ENCODE results near the gene TCF7L1. TPM values are rescaled to one million over a fixed set of nuclear protein-coding genes. Genes with fewer than 3 reads are reported as not detected.
A peak's percentile ranks its signal among the peaks of the same experiment; 100 is the strongest.

The TCF7L1 gene
- total RNA-seq, 1 donor from 2014 or later: 83.8 TPM

DNA sequence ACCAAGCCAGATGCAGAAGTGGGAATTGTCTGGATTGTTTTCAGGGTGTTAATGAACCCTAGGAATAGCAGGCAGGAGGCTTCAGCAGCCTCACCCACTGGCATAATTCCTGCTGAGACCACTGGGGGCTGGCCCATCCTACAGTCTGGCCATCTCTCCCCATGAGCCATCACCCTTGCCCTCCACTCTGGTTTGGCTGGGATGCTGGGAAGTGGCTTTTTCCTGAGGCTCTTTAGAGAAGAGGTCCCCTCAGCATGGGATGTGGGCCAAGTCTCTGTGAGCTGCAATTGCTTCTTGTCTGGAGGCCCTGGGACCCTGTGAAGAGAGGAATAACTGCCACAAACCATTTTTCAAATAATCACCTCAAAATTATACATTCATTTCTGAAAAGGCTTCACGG is 4.0 kb downstream of the TCF7L1 start:
- no peak for DNase-seq (ENCODE audit: low spot score)
- TF ChIP-seq, protein P1, sequence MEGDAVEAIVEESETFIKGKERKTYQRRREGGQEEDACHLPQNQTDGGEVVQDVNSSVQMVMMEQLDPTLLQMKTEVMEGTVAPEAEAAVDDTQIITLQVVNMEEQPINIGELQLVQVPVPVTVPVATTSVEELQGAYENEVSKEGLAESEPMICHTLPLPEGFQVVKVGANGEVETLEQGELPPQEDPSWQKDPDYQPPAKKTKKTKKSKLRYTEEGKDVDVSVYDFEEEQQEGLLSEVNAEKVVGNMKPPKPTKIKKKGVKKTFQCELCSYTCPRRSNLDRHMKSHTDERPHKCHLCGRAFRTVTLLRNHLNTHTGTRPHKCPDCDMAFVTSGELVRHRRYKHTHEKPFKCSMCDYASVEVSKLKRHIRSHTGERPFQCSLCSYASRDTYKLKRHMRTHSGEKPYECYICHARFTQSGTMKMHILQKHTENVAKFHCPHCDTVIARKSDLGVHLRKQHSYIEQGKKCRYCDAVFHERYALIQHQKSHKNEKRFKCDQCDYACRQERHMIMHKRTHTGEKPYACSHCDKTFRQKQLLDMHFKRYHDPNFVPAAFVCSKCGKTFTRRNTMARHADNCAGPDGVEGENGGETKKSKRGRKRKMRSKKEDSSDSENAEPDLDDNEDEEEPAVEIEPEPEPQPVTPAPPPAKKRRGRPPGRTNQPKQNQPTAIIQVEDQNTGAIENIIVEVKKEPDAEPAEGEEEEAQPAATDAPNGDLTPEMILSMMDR (IDR thresholded peaks at IDR 0.05; ENCODE audit: unreplicated experiment): no peak
- Mint-ChIP-seq H3K36me3 (ENCODE audit: low read depth, unreplicated experiment) (peaks cover 40% of the 10 kb centered on the region), H3K4me3 (ENCODE audit: unreplicated experiment) (peak overlapping the region; percentile 93), H3K27ac (ENCODE audit: unreplicated experiment) (no peak overlapping the region), H3K4me1 (ENCODE audit: unreplicated experiment) (peaks cover 46% of the 10 kb centered on the region), H3K9me3 (ENCODE audit: unreplicated experiment) (no peaks in the 10 kb centered on the region), H3K27me3 (ENCODE audit: unreplicated experiment) (peaks cover 7% of the 10 kb centered on the region)

DNA sequence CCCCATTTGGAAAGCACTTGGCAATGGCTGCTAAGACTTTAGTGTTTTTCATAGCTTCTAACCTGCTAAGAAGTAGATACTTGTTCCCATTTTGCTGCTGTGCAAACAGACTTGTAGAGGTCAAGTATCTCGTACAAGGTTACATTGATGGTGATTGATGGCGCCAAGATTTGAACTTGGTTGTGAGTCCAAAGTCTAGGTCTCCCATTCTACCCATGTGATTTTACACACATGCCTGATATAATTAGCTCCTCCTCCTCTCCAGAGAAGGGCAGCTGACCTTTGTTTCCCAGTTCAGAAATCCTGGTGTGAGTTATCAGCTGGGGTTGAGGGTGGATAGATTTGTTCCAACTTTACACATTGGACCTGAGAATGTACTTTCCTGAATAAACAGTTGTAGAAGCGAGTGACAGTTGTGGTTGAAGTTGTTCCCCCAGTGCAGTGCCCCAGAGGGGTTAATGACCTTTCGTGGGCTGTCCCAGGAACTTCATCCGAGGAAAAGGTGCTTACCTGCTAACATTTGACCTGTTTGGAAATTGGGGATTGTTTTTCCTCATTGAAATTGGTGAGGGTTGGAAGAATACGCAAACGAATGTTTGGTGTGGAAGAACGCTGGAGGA is 10.4 kb downstream of the TCF7L1 start:
- peaks cover 47% of the 10 kb centered on the region for H3K36me3 Mint-ChIP-seq (ENCODE audit: low read depth, unreplicated experiment)
- TF ChIP-seq, protein P1 (IDR thresholded peaks at IDR 0.05; ENCODE audit: unreplicated experiment): no peak
- H3K4me3 Mint-ChIP-seq (ENCODE audit: unreplicated experiment): no peak overlapping the region
- peaks cover 37% of the 10 kb centered on the region for H3K4me1 Mint-ChIP-seq (ENCODE audit: unreplicated experiment)
- DNase-seq (ENCODE audit: low spot score): no peak
- H3K27me3 Mint-ChIP-seq (ENCODE audit: unreplicated experiment): no peaks in the 10 kb centered on the region
- peak overlapping the region; percentile 18 for H3K27ac Mint-ChIP-seq (ENCODE audit: unreplicated experiment)
- no peaks in the 10 kb centered on the region for H3K9me3 Mint-ChIP-seq (ENCODE audit: unreplicated experiment)

DNA sequence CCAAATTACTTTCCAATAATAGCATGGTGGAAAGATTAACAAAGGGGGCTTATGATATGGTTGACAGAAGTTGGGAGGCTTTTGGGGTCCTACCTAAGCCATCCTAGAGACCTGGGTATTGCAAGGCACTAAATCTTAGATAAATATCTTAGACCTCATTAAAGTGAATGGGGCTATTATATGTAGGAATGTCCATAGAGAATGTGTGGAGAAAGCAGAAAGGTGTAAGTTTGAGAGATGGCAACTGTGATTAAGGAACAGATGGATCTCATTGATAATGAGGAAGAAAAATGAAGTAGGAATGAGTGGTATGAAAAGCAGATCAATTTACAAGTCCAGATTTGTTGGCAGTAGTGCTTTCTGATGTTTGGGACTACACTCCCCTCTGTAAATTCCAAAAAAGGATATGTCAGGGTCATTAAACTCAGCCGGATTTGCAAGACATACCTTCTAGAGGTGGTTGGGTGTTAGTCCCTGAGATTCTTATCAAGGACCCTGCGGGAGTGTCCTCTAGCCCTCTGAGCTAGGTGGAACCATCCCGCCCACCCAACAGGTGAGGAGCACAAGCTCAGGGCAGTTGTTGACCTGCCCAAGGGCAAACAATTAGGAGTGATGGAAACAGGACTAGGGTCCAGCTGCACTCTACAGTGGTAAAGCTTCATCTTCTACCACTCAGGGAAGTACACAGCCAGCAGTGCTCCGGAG is 12.1 kb downstream of the TCF7L1 start:
- Mint-ChIP-seq H3K4me3 (ENCODE audit: unreplicated experiment) (no peak overlapping the region), H3K27me3 (ENCODE audit: unreplicated experiment) (no peaks in the 10 kb centered on the region), H3K9me3 (ENCODE audit: unreplicated experiment) (no peaks in the 10 kb centered on the region), H3K4me1 (ENCODE audit: unreplicated experiment) (peaks cover 27% of the 10 kb centered on the region), H3K27ac (ENCODE audit: unreplicated experiment) (no peak overlapping the region), H3K36me3 (ENCODE audit: low read depth, unreplicated experiment) (peaks cover 34% of the 10 kb centered on the region)
- DNase-seq (ENCODE audit: low spot score): no peak
- TF ChIP-seq, protein P1 (IDR thresholded peaks at IDR 0.05; ENCODE audit: unreplicated experiment): no peak

DNA sequence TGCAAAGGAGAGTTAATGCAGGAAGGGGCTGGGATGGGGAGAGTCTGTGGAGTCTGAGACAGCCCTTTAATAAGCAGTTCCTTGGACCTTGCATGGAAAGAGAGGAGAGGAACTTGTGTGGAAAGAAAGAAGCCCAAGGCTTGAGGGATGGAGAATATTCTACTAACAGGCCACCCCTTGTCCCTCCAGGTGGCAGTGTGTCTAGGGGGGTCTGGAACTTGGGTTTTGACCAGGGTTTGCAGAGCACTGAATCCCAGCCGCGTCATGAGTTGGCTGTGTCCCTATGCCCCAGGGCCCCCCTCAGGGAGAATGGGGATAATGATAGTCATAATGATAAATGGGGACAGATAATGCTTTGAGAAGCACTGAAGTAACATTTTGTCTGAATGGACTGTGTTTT is 15.0 kb downstream of the TCF7L1 start:
- DNase-seq (ENCODE audit: low spot score): no peak
- Mint-ChIP-seq H3K4me3 (ENCODE audit: unreplicated experiment) (peak overlapping the region; percentile 2), H3K9me3 (ENCODE audit: unreplicated experiment) (no peaks in the 10 kb centered on the region), H3K27me3 (ENCODE audit: unreplicated experiment) (no peaks in the 10 kb centered on the region), H3K4me1 (ENCODE audit: unreplicated experiment) (peaks cover 16% of the 10 kb centered on the region), H3K36me3 (ENCODE audit: low read depth, unreplicated experiment) (peaks cover 16% of the 10 kb centered on the region), H3K27ac (ENCODE audit: unreplicated experiment) (no peak overlapping the region)
- TF ChIP-seq, protein P1 (IDR thresholded peaks at IDR 0.05; ENCODE audit: unreplicated experiment): no peak

DNA sequence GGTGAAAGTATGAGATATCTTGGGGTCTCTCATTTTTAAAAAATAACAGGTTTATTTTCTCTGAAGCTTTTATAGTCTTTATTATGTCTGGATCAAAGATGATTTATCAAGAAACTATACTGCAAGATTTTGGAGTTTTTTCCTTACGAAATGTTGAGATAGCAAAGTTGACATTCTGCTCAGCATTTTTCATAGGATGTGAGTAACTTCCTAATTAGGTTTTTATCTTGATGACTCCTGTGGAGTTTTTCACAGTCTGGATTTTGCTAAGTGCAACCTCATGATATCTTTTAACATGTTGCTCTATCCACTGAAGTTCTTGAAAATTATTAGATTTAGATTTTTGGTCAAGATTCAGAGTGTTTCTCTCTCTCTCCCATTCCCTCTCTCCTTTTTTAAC is 17.8 kb downstream of the TCF7L1 start:
- TF ChIP-seq, protein P1 (IDR thresholded peaks at IDR 0.05; ENCODE audit: unreplicated experiment): no peak
- Mint-ChIP-seq H3K4me3 (ENCODE audit: unreplicated experiment) (no peak overlapping the region), H3K9me3 (ENCODE audit: unreplicated experiment) (no peaks in the 10 kb centered on the region), H3K27ac (ENCODE audit: unreplicated experiment) (no peak overlapping the region), H3K27me3 (ENCODE audit: unreplicated experiment) (peaks cover 2% of the 10 kb centered on the region), H3K4me1 (ENCODE audit: unreplicated experiment) (peaks cover 28% of the 10 kb centered on the region), H3K36me3 (ENCODE audit: low read depth, unreplicated experiment) (peaks cover 26% of the 10 kb centered on the region)
- DNase-seq (ENCODE audit: low spot score): no peak

Data from endothelial cell (in vitro differentiated cells).